Esophagus squamous epithelium (tissue), 5 donors: ENCODE measurements around the gene HKDC1. TPM values are rescaled to one million over a fixed set of nuclear protein-coding genes. Genes with fewer than 3 reads are reported as not detected.

Experiments
- DNase-seq: peaks from one replicate; lab custom pipeline; 2025; lab: John Stamatoyannopoulos, UW
- H3K27ac ChIP-seq, 4 donors: fragments of 200-600 bp; sonication (generic); one replicate each; pipeline ENCODE4 v1.5.1; 2016 to 2019; ENCODE audit warnings: mild to moderate bottlenecking in 1 of 4
- H3K27me3 ChIP-seq, 4 donors: fragments of 200-600 bp; sonication (generic); 1 replicate in 3 of 4; 2 replicates in 1 of 4; pipeline versions ENCODE4 v1.5.1 to v1.6.0; 2017 to 2021; ENCODE audit warnings: antibody characterized with exemption in 1 of 4
- H3K36me3 ChIP-seq, 3 donors: fragments of 200-600 bp; sonication (generic); one replicate each; pipeline ENCODE4 v1.5.1; 2016 to 2019
- H3K4me1 ChIP-seq, 3 donors: fragments of 200-600 bp; sonication (generic); one replicate each; pipeline ENCODE4 v1.5.1; 2017 to 2019
- H3K4me3 ChIP-seq, 4 donors: fragments of 200-600 bp; sonication (generic); 1 replicate in 3 of 4; 2 replicates in 1 of 4; pipeline ENCODE4 v1.5.1; 2016 to 2019; ENCODE audit warnings: mild to moderate bottlenecking in 2 of 4, moderate library complexity in 1 of 4
- H3K9me3 ChIP-seq, 3 donors: fragments of 200-600 bp; sonication (generic); one replicate each; pipeline ENCODE4 v1.5.1; 2016 to 2019
- POLR2A ChIP-seq, 4 donors: fragments of 450-650 bp; IDR thresholded peaks; one replicate each; pipeline ENCODE4 v1.6.1; 2017; ENCODE audit warnings: antibody characterized with exemption in 4 of 4, mild to moderate bottlenecking in 4 of 4, moderate library complexity in 3 of 4
- WGBS, 2 donors: methylation state at CpG; one replicate each; pipeline ENCODE4 v1.1.5; 2018; 5-methylcytosine and 5-hydroxymethylcytosine counted together
- intact Hi-C: fragments of 100-400 bp; cut with DNase I; formaldehyde crosslinking; loops from one replicate; pipeline ENCODE4 v1.15.0; 2022
- total RNA-seq, 4 donors: library from RNA; depleted of rRNA; stranded (reverse); fragments of >200 nt; gene quantifications; one replicate each; pipeline ENCODE4 v1.1.0, GENCODE V29; 2016
- TF ChIP-seq, protein P1 (sequence below), 6 experiments: fragments of 450-650 bp in 4 of 6; fragments of 200-600 bp in 2 of 6; sonication (generic) in 2 of 6; IDR thresholded peaks; one replicate each; pipeline ENCODE4 v1.5.1; 2016 to 2019; ENCODE audit warnings: antibody characterized with exemption in 6 of 6, mild to moderate bottlenecking in 4 of 6, moderate library complexity in 4 of 6
- donor health status: DM: yes; HTN: yes; CAD: no.

The HKDC1 gene
- total RNA-seq, 4 donors from 2014 or later, result 0.19 to 1.5 (median 0.19) TPM; not detected in 1

DNA sequence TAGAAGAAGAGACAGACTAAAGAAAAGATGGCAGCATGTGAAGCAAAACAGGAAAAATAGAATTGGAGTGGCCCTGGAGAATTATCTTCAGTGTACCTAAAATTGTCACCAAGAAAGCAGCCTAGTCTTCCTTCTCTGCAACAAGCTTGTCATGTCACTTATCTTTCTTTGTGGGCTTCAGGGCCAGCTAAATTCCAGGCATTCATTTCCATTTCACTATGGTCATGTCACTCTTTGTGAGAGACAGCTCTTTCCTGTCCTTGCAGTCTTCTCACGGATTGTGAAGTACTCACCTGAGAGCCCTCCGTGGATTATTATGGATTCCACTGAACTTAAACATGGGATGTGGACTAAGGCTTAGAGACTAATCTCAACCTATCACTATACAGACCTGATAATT lies 9.0 kb upstream of the HKDC1 start:
- no peak overlapping the region for H3K4me3 ChIP-seq
- peaks cover 0 to 12% (median 0%) of the 10 kb centered on the region in 3 donors for H3K4me1 ChIP-seq
- no peak overlapping the region for H3K27ac ChIP-seq
- no peaks in the 10 kb centered on the region for H3K27me3 ChIP-seq
- WGBS, 2 donors, result 19 to 50% methylated on average over 2 of the region's 2 CpGs
- DNase-seq, result no peak
- H3K9me3 ChIP-seq, result no peaks in the 10 kb centered on the region
- H3K36me3 ChIP-seq, result peaks cover 11 to 37% (median 22%) of the 10 kb centered on the region in 3 donors
- TF ChIP-seq POLR2A (IDR thresholded peaks at IDR 0.05), result no peak
- intact Hi-C loops, result no loop called here

- H3K27ac ChIP-seq, result no peak overlapping the region
- WGBS, 2 donors, result 67 to 85% methylated on average over 3 of the region's 3 CpGs
- intact Hi-C loops, result no loop called here
- no peak overlapping the region for H3K4me3 ChIP-seq
- DNase-seq, result no peak
- no peaks in the 10 kb centered on the region for H3K9me3 ChIP-seq
- TF ChIP-seq, protein P1, sequence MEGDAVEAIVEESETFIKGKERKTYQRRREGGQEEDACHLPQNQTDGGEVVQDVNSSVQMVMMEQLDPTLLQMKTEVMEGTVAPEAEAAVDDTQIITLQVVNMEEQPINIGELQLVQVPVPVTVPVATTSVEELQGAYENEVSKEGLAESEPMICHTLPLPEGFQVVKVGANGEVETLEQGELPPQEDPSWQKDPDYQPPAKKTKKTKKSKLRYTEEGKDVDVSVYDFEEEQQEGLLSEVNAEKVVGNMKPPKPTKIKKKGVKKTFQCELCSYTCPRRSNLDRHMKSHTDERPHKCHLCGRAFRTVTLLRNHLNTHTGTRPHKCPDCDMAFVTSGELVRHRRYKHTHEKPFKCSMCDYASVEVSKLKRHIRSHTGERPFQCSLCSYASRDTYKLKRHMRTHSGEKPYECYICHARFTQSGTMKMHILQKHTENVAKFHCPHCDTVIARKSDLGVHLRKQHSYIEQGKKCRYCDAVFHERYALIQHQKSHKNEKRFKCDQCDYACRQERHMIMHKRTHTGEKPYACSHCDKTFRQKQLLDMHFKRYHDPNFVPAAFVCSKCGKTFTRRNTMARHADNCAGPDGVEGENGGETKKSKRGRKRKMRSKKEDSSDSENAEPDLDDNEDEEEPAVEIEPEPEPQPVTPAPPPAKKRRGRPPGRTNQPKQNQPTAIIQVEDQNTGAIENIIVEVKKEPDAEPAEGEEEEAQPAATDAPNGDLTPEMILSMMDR (IDR thresholded peaks at IDR 0.05), result no peak
- no peak for TF ChIP-seq POLR2A (IDR thresholded peaks at IDR 0.05)
- H3K27me3 ChIP-seq, result no peaks in the 10 kb centered on the region
- peaks cover 6 to 33% (median 21%) of the 10 kb centered on the region in 3 donors for H3K36me3 ChIP-seq
- H3K4me1 ChIP-seq, result peaks cover 0 to 13% (median 0%) of the 10 kb centered on the region in 3 donors
Observed at GRCh38 chr10:69211524-69211923, 8.6 kb upstream of the HKDC1 start.

- 36 to 48% methylated on average over 5 of the region's 5 CpGs for WGBS, 2 donors
Observed at GRCh38 chr10:69213591-69214311, 6.4 kb upstream of the HKDC1 start.

GRCh38 chr10:69214666-69215131 lies 5.4 kb upstream of the HKDC1 start:
- DNase-seq, result no peak

More at GRCh38 chr10:69213591-69214311, 6.4 kb upstream of the HKDC1 start:
- Histone ChIP-seq H3K27ac (no peak overlapping the region), H3K36me3 (peaks cover 0 to 10% (median 3%) of the 10 kb centered on the region in 3 donors), H3K4me1 (peaks cover 0 to 23% (median 3%) of the 10 kb centered on the region in 3 donors), H3K4me3 (no peak overlapping the region), H3K27me3 (no peaks in the 10 kb centered on the region), H3K9me3 (no peaks in the 10 kb centered on the region)
- intact Hi-C loops, result no loop called here
- TF ChIP-seq, protein P1 (IDR thresholded peaks at IDR 0.05), result no peak
- no peak for TF ChIP-seq POLR2A (IDR thresholded peaks at IDR 0.05)
- DNase-seq, result no peak

GRCh38 chr10:69215405-69216171 lies 4.5 kb upstream of the HKDC1 start:
- Histone ChIP-seq H3K27me3 (peaks cover 0 to 6% (median 0%) of the 10 kb centered on the region in 4 donors), H3K36me3 (no peaks in the 10 kb centered on the region), H3K4me3 (no peak overlapping the region), H3K4me1 (peaks cover 0 to 23% (median 3%) of the 10 kb centered on the region in 3 donors), H3K27ac (peak overlapping the region in 1 of 4 donors; percentile 29), H3K9me3 (no peaks in the 10 kb centered on the region)
- intact Hi-C loops, result no loop called here
- DNase-seq, result no peak
- TF ChIP-seq, protein P1 (IDR thresholded peaks at IDR 0.05), result no peak
- no peak for TF ChIP-seq POLR2A (IDR thresholded peaks at IDR 0.05)
- 37 to 45% methylated on average over 10 of the region's 10 CpGs for WGBS, 2 donors

More at GRCh38 chr10:69214666-69215131, 5.4 kb upstream of the HKDC1 start:
- Histone ChIP-seq H3K36me3 (peaks cover 0 to under 1% (median 0%) of the 10 kb centered on the region in 3 donors), H3K4me1 (peaks cover 0 to 23% (median 3%) of the 10 kb centered on the region in 3 donors), H3K27ac (peak overlapping the region in 1 of 4 donors; percentile 29), H3K27me3 (peaks cover 0 to under 1% (median 0%) of the 10 kb centered on the region in 4 donors), H3K9me3 (no peaks in the 10 kb centered on the region), H3K4me3 (no peak overlapping the region)
- intact Hi-C loops, result no loop called here
- 85 to 86% methylated on average over 6 of the region's 6 CpGs for WGBS, 2 donors
- TF ChIP-seq, protein P1 (IDR thresholded peaks at IDR 0.05), result no peak
- no peak for TF ChIP-seq POLR2A (IDR thresholded peaks at IDR 0.05)
